ENCODE results near the gene RNASE12.
"Not testable (repeated sequence)": the region's sequence is repeated elsewhere in the genome, so short reads cannot be mapped to it uniquely, and the experiment has no call there.

RNASE12 gene

DNA sequence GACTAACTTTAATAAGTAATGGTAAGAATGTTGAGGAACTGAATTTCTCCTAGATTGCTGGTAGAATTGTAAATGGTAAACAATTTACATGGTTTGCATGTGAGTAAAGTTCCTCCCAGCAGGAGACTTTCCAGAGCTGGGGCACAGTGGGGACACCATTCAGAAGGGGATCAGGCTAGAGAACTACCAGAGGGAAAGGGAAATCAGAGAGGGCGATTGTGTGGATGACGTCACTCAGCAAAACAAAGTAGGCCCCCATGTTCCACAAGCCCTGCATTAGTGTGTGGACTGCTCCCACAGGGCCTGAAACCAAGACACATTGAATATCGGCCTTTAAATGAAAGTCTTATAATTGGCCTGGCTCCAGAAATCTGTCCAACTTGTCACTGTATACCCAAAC lies 12.9 kb downstream of the RNASE12 start:
- FAIRE-seq, result no peak

DNA sequence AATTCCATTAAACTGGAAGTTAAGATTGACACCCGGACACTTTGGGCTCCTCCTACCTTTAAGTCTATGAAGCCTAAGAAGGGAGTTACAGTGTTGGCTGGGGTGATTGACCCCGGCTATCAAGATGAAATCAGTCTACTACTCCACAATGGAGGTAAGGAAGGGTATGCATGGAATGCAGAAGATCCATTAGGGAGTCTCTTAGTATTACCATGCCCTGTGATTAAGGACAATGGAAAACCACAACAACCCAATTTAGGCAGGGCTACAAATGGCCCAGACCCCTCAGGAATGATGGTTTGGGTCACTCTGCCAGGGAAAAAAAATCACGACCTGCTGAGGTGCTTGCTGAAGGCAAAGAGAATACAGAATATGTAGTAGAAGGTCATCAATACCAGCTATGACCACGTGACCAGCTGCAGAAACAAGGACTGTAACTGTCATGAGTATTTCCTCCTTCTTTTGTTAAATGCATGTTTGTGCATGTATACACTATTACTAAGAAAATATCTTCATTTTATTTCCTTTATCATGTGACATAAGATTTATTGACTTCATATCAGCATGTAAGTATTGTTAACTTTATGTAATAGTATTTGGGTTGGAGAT lies 18.7 kb downstream of the RNASE12 start:
- FAIRE-seq, result not testable (repeated sequence)

DNA sequence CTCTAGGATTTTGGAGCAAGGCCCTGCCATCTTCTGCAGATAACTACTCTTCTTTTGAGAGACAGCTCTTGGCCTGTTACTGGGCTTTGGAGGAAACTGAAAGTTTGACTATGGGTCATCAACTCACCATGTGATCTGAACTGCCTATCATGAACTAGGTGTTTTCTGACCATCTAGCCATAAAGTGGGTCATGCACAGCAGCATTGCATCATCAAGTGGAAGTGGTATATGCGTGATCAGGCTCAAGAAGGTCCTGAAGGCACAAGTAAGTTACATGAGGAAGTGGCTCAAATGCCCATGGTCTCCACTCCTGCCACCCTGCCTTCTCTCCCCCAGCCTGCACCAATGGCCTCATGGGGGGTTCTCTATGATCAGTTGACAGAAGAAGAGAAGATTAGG lies 20.5 kb downstream of the RNASE12 start:
- not testable (repeated sequence) for FAIRE-seq

DNA sequence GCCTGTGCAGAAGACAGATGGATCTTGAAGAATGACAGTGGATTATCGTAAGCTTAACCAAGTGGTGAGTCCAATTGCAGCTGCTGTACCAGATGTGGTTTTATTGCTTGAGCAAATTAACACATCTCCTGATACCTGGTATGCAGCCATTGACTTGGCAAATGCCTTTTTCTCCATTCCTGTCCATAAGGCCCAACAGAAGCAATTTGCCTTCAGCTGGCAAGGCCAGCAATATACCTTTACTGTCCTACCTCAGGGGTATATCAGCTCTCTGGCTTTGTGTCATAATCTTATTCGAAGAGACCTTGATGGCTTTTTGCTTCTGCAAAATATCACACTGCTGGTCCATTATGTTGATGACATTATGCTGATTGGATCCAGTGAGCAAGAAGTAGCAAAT lies 21.3 kb downstream of the RNASE12 start:
- not testable (repeated sequence) for FAIRE-seq

DNA sequence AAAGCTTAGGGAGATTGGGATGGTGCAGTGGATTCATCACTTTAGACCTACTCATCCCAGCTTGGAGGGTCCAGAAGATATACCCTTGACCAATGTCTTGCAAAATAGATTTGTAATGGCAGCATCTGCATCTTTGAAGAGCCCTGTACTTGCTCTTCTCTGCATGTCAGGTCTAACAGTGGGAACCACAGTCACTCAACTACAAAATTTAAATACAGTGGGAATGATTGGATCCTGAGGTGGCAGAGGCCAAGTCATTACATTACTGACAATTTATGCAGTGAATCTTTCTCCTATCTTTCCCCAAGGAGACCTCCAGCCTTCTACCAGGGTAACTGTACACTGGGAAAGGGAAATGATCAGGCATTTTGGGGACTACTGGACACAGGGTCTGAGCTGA lies 22.1 kb downstream of the RNASE12 start:
- no peak for FAIRE-seq

- no peak for FAIRE-seq
Measured at GRCh38 chr14:20568393-20568792, 22.8 kb downstream of the RNASE12 start.

DNA sequence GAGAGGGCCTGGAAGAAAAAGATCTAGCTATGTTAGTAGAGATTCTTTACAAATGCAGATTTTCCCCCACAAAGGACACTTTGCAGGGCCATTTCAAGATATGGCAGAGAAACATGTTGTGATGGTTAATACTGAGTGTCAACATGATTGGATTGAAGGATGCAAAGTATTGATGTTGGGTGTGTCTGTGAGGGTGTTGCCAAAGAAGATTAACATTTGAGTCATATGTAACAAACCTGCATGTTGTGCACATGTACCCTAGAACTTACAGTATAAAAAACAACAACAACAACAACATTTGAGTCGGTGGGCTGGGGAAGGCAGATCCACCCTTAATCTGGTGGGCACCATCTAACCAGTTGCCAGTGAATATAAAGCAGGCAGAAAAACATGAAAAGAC lies 24.0 kb downstream of the RNASE12 start:
- FAIRE-seq, result not testable (repeated sequence)

DNA sequence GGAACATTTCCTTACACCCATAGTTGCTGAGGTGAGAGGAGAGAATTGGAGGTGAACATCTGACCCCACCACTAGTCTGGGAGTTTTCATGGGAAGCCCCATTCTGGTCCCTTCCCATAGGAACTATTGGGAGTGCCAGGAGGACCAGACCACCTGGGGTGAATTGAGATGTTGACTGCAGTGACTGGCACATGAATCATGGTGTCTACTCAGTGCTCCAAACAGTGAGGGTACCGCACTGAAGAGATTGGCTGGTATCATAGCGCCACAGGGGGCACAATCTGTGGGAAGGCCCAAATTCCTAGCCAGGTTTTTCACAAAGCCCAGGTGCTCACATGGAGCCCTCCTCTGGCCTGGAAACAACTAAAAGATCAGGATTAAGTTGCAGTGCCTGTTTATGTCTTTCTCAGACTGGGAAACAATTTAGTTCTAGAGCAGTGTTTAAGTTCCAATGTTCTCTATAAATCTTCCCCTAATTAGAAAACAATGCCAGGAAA lies 26.6 kb downstream of the RNASE12 start:
- FAIRE-seq, result no peak

GRCh38 chr14:20563971-20564370 lies 27.2 kb downstream of the RNASE12 start:
- FAIRE-seq, result no peak

DNA sequence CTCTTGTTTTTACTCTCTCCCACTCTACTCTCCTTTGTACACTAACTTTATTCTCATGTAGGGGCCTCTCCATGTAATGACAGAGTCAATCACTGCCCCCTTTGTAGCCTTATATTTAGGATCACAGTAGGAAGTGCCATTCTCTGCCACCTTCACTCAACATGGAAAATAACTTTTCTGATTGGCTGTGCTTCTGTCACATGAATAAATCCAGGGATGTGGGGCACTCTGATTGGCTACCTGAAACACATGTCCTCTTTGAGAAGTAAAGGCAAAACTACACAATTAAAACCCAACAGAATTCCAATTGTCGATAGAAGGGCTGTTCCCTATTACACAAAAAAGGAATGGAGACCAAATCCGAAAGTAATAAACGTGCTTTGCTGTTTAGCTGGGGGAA lies 30.2 kb downstream of the RNASE12 start, which contains the start of gene RNASE9:
Gene RNASE9 (minus strand): TSS at position 87 of the 400 bp plus-strand sequence.
- FAIRE-seq, result no peak

GRCh38 chr14:20559461-20559904 lies 31.7 kb downstream of the RNASE12 start:
- FAIRE-seq, result no peak

DNA sequence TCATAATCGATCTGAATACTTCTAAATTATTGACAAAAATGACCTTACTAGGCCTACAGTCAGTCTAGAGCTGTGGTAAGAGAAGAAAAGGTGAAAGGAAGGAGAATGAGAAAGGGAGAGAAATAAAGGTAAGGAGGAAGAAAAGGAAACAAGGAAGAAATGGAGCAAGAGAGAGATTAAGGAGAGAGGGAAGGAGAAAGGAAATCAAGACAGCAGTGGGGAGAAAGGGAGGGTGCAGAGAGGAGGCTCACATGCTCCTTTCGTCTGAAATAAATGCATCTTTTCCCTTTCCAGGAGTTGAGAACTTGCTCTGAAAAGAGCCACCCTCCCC lies 34.0 kb downstream of the RNASE12 start:
- FAIRE-seq, result no peak

DNA sequence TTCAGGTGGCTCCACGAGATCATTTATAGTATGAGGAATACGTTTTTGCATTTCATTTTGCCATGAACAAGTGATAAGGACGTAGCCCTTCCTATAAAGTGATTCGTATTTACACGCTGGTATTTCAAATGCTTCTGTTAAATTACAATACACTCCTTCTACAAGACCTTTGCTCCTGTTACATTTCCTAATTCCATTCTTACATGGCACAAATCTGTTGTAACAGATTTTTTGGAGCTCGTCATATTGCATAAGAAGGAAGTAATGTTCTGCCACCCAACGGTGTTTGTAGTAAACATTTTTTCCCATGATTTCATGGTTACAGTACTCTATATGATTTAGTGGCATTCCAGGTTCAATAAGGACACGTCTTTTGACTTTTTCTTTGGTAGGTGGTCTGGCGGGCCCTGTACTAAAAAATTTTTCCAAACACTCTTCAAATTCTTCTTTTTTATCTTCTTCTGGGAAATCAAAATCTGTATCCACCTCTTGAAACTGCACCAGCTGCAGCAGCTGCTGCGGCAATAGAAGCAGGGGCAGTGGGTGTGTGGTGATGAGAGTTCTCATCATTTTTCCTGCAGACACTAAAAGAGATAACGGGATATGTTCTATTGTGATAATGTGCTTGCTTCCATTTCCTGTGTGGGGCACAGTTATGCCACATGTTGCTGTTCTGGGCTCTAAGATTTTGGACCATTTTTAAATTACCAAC lies 34.5 kb downstream of the RNASE12 start:
- no peak for FAIRE-seq

- FAIRE-seq, result no peak
Measured at GRCh38 chr14:20555845-20556244, 35.3 kb downstream of the RNASE12 start.

DNA sequence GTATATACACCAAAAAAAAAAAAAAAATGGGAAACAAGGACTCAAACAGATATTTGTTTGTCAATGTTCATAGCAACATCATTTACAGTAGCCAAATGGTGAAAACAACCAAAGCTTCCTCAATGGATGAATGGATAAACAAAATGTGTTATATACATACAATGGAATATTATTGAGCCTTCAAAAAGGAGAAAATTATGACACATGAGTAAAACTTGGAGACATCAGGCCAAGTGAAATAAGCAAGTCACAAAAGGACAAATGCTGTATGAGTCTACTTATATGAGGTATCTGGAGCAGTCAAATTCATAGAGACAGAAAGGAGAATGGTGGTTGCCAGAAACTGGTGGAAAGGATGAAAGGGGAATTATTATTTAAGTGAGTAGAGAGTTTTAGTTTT lies 38.2 kb downstream of the RNASE12 start:
- no peak for FAIRE-seq

DNA sequence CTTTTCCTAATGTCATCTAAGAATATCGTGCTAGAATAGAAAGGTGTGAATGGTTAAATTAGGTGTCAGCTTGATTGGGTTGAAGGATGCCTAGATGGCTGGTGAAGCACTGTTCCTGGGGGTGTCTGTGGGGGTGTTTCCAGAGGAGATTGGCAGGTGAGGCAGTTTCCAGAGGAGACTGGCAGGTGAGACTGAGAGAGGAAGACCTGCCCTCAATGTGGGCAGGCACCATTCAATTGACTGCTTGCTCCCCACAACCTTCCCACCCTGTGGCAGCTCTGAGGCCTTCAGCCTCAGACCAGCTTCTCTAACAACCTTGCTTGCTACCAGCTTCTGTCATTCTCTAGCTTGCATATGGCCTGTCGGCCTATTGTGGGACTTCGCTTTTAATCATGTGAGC lies 39.6 kb downstream of the RNASE12 start:
- FAIRE-seq, result no peak

GRCh38 chr14:20550926-20551325 lies 40.2 kb downstream of the RNASE12 start:
- no peak for FAIRE-seq

DNA sequence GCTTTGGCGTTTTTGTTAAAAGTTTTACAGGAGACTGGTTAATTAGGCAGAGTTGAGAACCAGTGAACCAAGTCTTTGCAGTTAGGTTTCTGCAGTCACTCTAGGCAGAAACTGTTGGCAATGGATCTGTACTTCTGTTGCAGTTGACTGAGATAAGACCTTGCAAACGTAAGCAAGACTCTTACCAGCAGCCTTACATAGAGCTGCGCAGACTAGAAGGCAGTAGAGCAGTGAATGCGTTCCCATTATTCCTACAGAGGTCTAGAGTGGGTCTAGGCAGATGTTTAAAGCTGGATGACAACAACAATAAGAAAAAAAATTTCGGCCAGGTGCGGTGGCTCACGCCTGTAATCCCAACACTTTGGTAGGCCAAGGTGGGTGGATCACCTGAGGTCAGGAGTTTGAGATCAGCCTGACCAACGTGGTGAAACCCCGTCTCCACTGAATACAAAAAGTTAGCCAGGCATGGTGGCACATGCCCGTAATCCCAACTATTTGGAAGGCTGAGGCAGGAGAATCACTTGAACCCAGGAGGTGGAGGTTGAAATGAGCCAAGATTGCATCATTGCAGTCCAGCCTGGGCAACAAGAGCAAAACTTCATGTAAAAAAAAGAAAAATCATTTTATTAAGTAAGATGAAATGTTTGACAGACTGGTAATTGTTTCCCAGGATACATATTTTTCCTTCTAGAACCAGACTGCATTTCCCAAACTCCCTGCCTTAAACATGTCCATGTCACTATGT lies 42.6 kb downstream of the RNASE12 start:
- FAIRE-seq, result no peak

- FAIRE-seq, result no peak
Measured at GRCh38 chr14:20546877-20547276, 44.3 kb downstream of the RNASE12 start.

Data from A204.1 (cell line).